H1 (cell line): ENCODE results near the gene TBC1D22B.

ENCODE experiments used
- ASH2L ChIP-seq: fragments of 200-600, 300-600 bp; sonication (generic); IDR thresholded peaks from one replicate; pipeline ENCODE4 v1.7.1; 2017; ENCODE audit warnings: low read length
- CHD2 ChIP-seq: IDR thresholded peaks from 2 replicates; pipeline ENCODE4 v1.6.1; 2012; ENCODE audit warnings: low read length, improper control_type of control experiment
- CREB1 ChIP-seq: IDR thresholded peaks from 2 replicates; pipeline ENCODE4 v1.6.1; 2012; ENCODE audit warnings: inconsistent platforms
- EP300 ChIP-seq, 2 experiments: IDR thresholded peaks; 1 replicate in 1 of 2; 2 replicates in 1 of 2; pipeline ENCODE4 v1.6.1; 2011 to 2012; ENCODE audit warnings: low read depth in 2 of 2, low read length in 2 of 2, mild to moderate bottlenecking in 2 of 2, borderline replicate concordance in 1 of 2, inconsistent platforms in 1 of 2, moderate library complexity in 1 of 2
- EZH2 ChIP-seq: fragments of 200-600 bp; sonication (generic); IDR thresholded peaks from 2 replicates; pipeline ENCODE4 v1.7.1; 2012; ENCODE audit warnings: low read depth, mild to moderate bottlenecking, moderate library complexity, low read length, inconsistent platforms; ENCODE audit not compliant: severe bottlenecking
- JUND ChIP-seq: IDR thresholded peaks from 2 replicates; pipeline ENCODE4 v1.6.1; 2011; ENCODE audit warnings: mild to moderate bottlenecking, improper control_type of control experiment, low read length
- PHF8 ChIP-seq: fragments of 200-600 bp; sonication (generic); conservative IDR thresholded peaks from 2 replicates; pipeline ENCODE4 v1.7.1; 2012; ENCODE audit warnings: low read depth, mild to moderate bottlenecking, inconsistent platforms, low read length, moderate library complexity
- SIN3A ChIP-seq, 2 experiments: IDR thresholded peaks in 1 of 2; conservative IDR thresholded peaks in 1 of 2; 2 replicates each; pipeline ENCODE4 v1.6.1; 2011 to 2012; ENCODE audit warnings: low read length in 2 of 2, improper control_type of control experiment in 1 of 2, low read depth in 1 of 2, mild to moderate bottlenecking in 1 of 2
- SIX5 ChIP-seq: IDR thresholded peaks from 2 replicates; pipeline ENCODE4 v1.6.1; 2011; ENCODE audit warnings: mild to moderate bottlenecking, low read depth, low read length
- SP1 ChIP-seq: IDR thresholded peaks from 2 replicates; pipeline ENCODE4 v1.6.1; 2011; ENCODE audit warnings: low read depth, low read length
- TAF1 ChIP-seq: IDR thresholded peaks from 2 replicates; pipeline ENCODE4 v1.6.1; 2011; ENCODE audit warnings: mild to moderate bottlenecking, low read depth, low read length
- TF ChIP-seq, protein P1 (sequence below), 3 experiments: IDR thresholded peaks; 1 replicate in 2 of 3; 2 replicates in 1 of 3; pipeline versions ENCODE4 v1.5.1 to v1.6.1; 2011; ENCODE audit warnings: low read length in 3 of 3, mild to moderate bottlenecking in 3 of 3, inconsistent platforms in 2 of 3, low read depth in 1 of 3, moderate library complexity in 1 of 3; ENCODE audit not compliant: insufficient read depth in 1 of 3; ENCODE audit errors: control extremely low read depth in 1 of 3
- TF ChIP-seq, protein P2 (sequence below): IDR thresholded peaks from 2 replicates; pipeline ENCODE4 v1.6.1; 2012; ENCODE audit warnings: inconsistent platforms
- TF ChIP-seq, protein P3 (sequence below): IDR thresholded peaks from 2 replicates; pipeline ENCODE4 v1.6.1; 2011; ENCODE audit warnings: low read length, improper control_type of control experiment

DNA sequence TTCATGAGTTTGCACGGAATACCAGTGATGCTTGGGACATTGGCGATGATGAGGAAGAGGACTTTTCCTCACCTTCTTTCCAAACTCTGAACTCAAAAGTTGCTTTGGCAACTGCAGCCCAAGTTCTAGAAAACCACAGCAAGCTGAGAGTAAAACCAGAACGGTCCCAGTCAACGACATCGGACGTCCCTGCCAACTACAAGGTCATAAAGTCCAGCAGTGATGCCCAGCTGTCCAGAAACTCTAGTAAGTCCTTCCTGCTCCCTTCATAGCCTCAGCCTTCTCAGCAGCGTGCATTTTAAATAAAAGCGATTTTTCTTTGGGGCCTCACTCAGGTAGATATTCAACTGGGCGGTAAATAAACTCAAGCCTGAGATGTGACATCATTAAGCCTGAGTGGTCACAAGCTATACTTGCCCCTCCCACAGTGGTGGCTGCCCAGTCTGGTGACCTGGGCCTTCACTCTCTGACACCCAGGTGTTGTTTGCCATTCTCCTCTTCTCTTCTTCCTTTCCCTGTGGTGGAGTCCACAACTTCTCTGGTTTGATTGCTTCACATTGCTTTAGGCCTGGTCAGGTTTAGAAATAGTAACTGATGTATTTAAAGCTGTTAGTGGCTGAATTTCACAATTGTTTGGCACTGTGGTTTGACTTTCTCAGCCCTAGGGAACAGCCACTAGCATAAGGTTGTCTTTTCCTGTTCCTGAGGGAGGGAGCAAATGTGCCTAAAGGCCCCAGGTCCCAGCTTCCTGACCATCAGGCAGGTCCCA, 22.0 kb downstream of the TBC1D22B start:
- TF ChIP-seq SIN3A (conservative IDR thresholded peaks at IDR 0.05 in 1 of 2, IDR thresholded peaks at IDR 0.05 in 1 of 2; ENCODE audit: low read depth in 1 of 2, low read length in 2 of 2) (no peak), ASH2L (no peak), CHD2 (no peak), SP1 (no peak), CREB1 (no peak), TAF1 (no peak), EP300 (IDR thresholded peaks at IDR 0.05; ENCODE audit: borderline replicate concordance in 1 of 2, low read depth in 2 of 2, low read length in 2 of 2) (no peak), EZH2 (no peak), SIX5 (no peak), PHF8 (no peak), JUND (no peak)
- TF ChIP-seq, protein P1, sequence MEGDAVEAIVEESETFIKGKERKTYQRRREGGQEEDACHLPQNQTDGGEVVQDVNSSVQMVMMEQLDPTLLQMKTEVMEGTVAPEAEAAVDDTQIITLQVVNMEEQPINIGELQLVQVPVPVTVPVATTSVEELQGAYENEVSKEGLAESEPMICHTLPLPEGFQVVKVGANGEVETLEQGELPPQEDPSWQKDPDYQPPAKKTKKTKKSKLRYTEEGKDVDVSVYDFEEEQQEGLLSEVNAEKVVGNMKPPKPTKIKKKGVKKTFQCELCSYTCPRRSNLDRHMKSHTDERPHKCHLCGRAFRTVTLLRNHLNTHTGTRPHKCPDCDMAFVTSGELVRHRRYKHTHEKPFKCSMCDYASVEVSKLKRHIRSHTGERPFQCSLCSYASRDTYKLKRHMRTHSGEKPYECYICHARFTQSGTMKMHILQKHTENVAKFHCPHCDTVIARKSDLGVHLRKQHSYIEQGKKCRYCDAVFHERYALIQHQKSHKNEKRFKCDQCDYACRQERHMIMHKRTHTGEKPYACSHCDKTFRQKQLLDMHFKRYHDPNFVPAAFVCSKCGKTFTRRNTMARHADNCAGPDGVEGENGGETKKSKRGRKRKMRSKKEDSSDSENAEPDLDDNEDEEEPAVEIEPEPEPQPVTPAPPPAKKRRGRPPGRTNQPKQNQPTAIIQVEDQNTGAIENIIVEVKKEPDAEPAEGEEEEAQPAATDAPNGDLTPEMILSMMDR (IDR thresholded peaks at IDR 0.05; ENCODE audit: control extremely low read depth in 1 of 3, insufficient read depth in 1 of 3, low read depth in 1 of 3, low read length in 3 of 3): no peak
- TF ChIP-seq, protein P2, sequence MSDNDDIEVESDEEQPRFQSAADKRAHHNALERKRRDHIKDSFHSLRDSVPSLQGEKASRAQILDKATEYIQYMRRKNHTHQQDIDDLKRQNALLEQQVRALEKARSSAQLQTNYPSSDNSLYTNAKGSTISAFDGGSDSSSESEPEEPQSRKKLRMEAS: no peak
- TF ChIP-seq, protein P3, sequence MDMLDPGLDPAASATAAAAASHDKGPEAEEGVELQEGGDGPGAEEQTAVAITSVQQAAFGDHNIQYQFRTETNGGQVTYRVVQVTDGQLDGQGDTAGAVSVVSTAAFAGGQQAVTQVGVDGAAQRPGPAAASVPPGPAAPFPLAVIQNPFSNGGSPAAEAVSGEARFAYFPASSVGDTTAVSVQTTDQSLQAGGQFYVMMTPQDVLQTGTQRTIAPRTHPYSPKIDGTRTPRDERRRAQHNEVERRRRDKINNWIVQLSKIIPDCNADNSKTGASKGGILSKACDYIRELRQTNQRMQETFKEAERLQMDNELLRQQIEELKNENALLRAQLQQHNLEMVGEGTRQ: no peak
